Measurements from ENCODE around the gene DIDO1. TPM values are rescaled to one million over a fixed set of nuclear protein-coding genes. Genes with fewer than 3 reads are reported as not detected.
A peak's percentile ranks its signal among the peaks of the same experiment; 100 is the strongest.

Gene DIDO1
- total and polyA plus RNA-seq, 2 of the 13 experiments (the other 11 are each of a cell fraction or from before 2014, with no cell fraction given): 75.0 to 75.1 TPM

GRCh38 chr20:62900052-62900691 lies 26.1 kb downstream of the DIDO1 start (continued):
- TF ChIP-seq ZBTB49 (CRISPR knock-in tag; IDR thresholded peaks at IDR 0.05; ENCODE audit: borderline replicate concordance) (no peak), HBP1 (CRISPR knock-in tag; IDR thresholded peaks at IDR 0.05; ENCODE audit: low read depth) (peak; percentile 82; the same call in 1 of the 2 replicates), FOXK1 (CRISPR knock-in tag; IDR thresholded peaks at IDR 0.05; ENCODE audit: borderline replicate concordance, low read depth) (0 out of 2 replicates have a peak, but pooled peaks have one; percentile 50), KDM2A (CRISPR knock-in tag; IDR thresholded peaks at IDR 0.05; ENCODE audit: borderline replicate concordance, low read depth) (peak; percentile 99), ZNF451 (CRISPR knock-in tag; IDR thresholded peaks at IDR 0.05) (peak; percentile 76), ZNF512 (CRISPR knock-in tag; IDR thresholded peaks at IDR 0.05) (no peak), ZBTB42 (CRISPR knock-in tag; IDR thresholded peaks at IDR 0.05) (no peak), SIN3B (IDR thresholded peaks at IDR 0.05; ENCODE audit: low read length) (peak; percentile 11; the same call in 1 of the 2 replicates), NFE2L1 (CRISPR knock-in tag; IDR thresholded peaks at IDR 0.05; ENCODE audit: borderline replicate concordance) (no peak), MLLT10 (CRISPR knock-in tag; IDR thresholded peaks at IDR 0.05) (peak; percentile 64; the same call in 1 of the 2 replicates), ZNF484 (CRISPR knock-in tag; IDR thresholded peaks at IDR 0.05; ENCODE audit: borderline replicate concordance, low read depth) (no peak), NR3C1 (CRISPR knock-in tag; IDR thresholded peaks at IDR 0.05) (no peak), SALL1 (CRISPR knock-in tag; IDR thresholded peaks at IDR 0.05) (peak; percentile 76), ZC3H4 (CRISPR knock-in tag; IDR thresholded peaks at IDR 0.05; ENCODE audit: borderline replicate concordance) (peak; percentile 30; the same call in 1 of the 2 replicates), MED13 (CRISPR knock-in tag; IDR thresholded peaks at IDR 0.05) (peak; percentile 56; the same call in 1 of the 2 replicates), ZNF569 (CRISPR knock-in tag; IDR thresholded peaks at IDR 0.05; ENCODE audit: borderline replicate concordance) (no peak), ZNF646 (CRISPR knock-in tag; IDR thresholded peaks at IDR 0.05) (no peak)

All from HepG2 (cell line).